HEK293 (cell line): ENCODE results near the gene IZUMO1.

ENCODE experiments used
- CTCF ChIA-PET: fragments of 350-600 bp; formaldehyde crosslinking; extraction: SDS; loops from one replicate; lab custom pipeline; 2021; ENCODE audit warnings: antibody characterized with exemption; lab: Yijun Ruan, JAX
- POLR2A ChIA-PET: fragments of 300-600 bp; formaldehyde crosslinking; extraction: SDS; loops from one replicate; lab custom pipeline; 2020; ENCODE audit warnings: antibody characterized with exemption, inconsistent platforms; lab: Yijun Ruan, JAX
- H3K27ac ChIP-seq: fragments of 200-500 bp; sonication (Bioruptor generic); 2 replicates; pipeline ENCODE4 v1.5.1; 2014; ENCODE audit warnings: low read depth, low read length, control low read depth, inconsistent platforms; ENCODE audit errors: extremely low read depth
- H3K36me3 ChIP-seq, 2 experiments: fragments of 200-500 bp in 1 of 2; sonication (Bioruptor generic) in 1 of 2; 1 replicate in 1 of 2; 2 replicates in 1 of 2; pipeline ENCODE4 v1.5.1; 2014 to 2017; ENCODE audit warnings: inconsistent platforms in 2 of 2, low read length in 2 of 2; ENCODE audit not compliant: control insufficient read depth in 2 of 2, insufficient read depth in 1 of 2
- H3K4me1 ChIP-seq: fragments of 200-500 bp; sonication (Bioruptor generic); 2 replicates; pipeline ENCODE4 v1.5.1; 2014; ENCODE audit warnings: mild to moderate bottlenecking, low read length, inconsistent platforms; ENCODE audit not compliant: control insufficient read depth, insufficient read depth
- H3K4me3 ChIP-seq: 2 replicates; pipeline ENCODE4 v1.5.1; 2011; ENCODE audit warnings: low read depth, mild to moderate bottlenecking, control low read depth, low read length, moderate library complexity
- H3K9me3 ChIP-seq: fragments of 200-500 bp; sonication (Bioruptor generic); 2 replicates; pipeline ENCODE4 v1.5.1; 2014; ENCODE audit warnings: low read depth, low read length, inconsistent platforms; ENCODE audit not compliant: control insufficient read depth, insufficient read depth
- FEZF1 ChIP-seq: fragments of 450-650 bp; formaldehyde crosslinking; IDR thresholded peaks from 2 replicates; pipeline ENCODE4 v1.5.1; 2016; ENCODE audit warnings: missing biosample characterization, missing genetic modification characterization
- HOXD13 ChIP-seq: sonication (generic); formaldehyde crosslinking; IDR thresholded peaks from 2 replicates; pipeline ENCODE4 v1.8.0; 2022; ENCODE audit warnings: missing genetic modification reagents, borderline replicate concordance
- IKZF3 ChIP-seq: fragments of 450-650 bp; IDR thresholded peaks from 2 replicates; pipeline ENCODE4 v1.5.0; 2018; ENCODE audit warnings: missing biosample characterization, mild to moderate bottlenecking, missing genetic modification characterization, moderate library complexity
- MEIS1 ChIP-seq: sonication (generic); formaldehyde crosslinking; IDR thresholded peaks from 2 replicates; pipeline ENCODE4 v1.8.1; 2022; ENCODE audit warnings: missing genetic modification reagents, mild to moderate bottlenecking, borderline replicate concordance
- OVOL3 ChIP-seq: fragments of 450-650 bp; formaldehyde crosslinking; IDR thresholded peaks from 2 replicates; pipeline ENCODE4 v1.5.1; 2016; ENCODE audit warnings: missing biosample characterization, missing genetic modification characterization
- PRDM10 ChIP-seq: fragments of 450-650 bp; formaldehyde crosslinking; IDR thresholded peaks from 2 replicates; pipeline ENCODE4 v1.5.1; 2016; ENCODE audit warnings: missing biosample characterization, missing genetic modification characterization
- SP3 ChIP-seq: fragments of 450-650 bp; formaldehyde crosslinking; IDR thresholded peaks from 2 replicates; pipeline ENCODE4 v1.5.1; 2016; ENCODE audit warnings: missing biosample characterization, missing genetic modification characterization
- ZBTB48 ChIP-seq: fragments of 450-650 bp; formaldehyde crosslinking; IDR thresholded peaks from 2 replicates; pipeline ENCODE4 v1.5.1; 2016; ENCODE audit warnings: missing biosample characterization, missing genetic modification characterization
- ZIC2 ChIP-seq: fragments of 450-650 bp; formaldehyde crosslinking; IDR thresholded peaks from 2 replicates; pipeline ENCODE4 v1.5.1; 2016; ENCODE audit warnings: missing biosample characterization, missing genetic modification characterization
- ZNF140 ChIP-seq: fragments of 450-650 bp; formaldehyde crosslinking; IDR thresholded peaks from 2 replicates; pipeline ENCODE4 v1.5.1; 2016; ENCODE audit warnings: missing biosample characterization, missing genetic modification characterization
- ZNF157 ChIP-seq: fragments of 450-650 bp; formaldehyde crosslinking; IDR thresholded peaks from 2 replicates; pipeline ENCODE4 v1.5.1; 2016; ENCODE audit warnings: missing biosample characterization, missing genetic modification characterization
- ZNF16 ChIP-seq: fragments of 450-650 bp; formaldehyde crosslinking; IDR thresholded peaks from 2 replicates; pipeline ENCODE4 v1.5.1; 2016; ENCODE audit warnings: low read depth, missing biosample characterization, missing genetic modification characterization
- ZNF341 ChIP-seq: fragments of 450-650 bp; formaldehyde crosslinking; IDR thresholded peaks from 2 replicates; pipeline ENCODE4; 2016; ENCODE audit warnings: low read depth, missing biosample characterization, missing genetic modification characterization
- ZNF394 ChIP-seq: fragments of 450-650 bp; formaldehyde crosslinking; IDR thresholded peaks from 2 replicates; pipeline ENCODE4 v1.5.1; 2016; ENCODE audit warnings: missing biosample characterization, missing genetic modification characterization, mild to moderate bottlenecking, moderate library complexity, borderline replicate concordance
- ZNF433 ChIP-seq: fragments of 450-650 bp; formaldehyde crosslinking; IDR thresholded peaks from 2 replicates; pipeline ENCODE4 v1.5.1; 2016; ENCODE audit warnings: missing biosample characterization, missing genetic modification characterization, low read depth
- ZNF558 ChIP-seq: fragments of 450-650 bp; formaldehyde crosslinking; IDR thresholded peaks from 2 replicates; pipeline ENCODE4 v1.5.1; 2016; ENCODE audit warnings: missing biosample characterization, missing genetic modification characterization
- ZNF561 ChIP-seq: fragments of 450-650 bp; IDR thresholded peaks from 2 replicates; pipeline ENCODE4 v1.5.1; 2018; ENCODE audit warnings: missing biosample characterization, missing genetic modification characterization, borderline replicate concordance
- ZNF600 ChIP-seq: fragments of 450-650 bp; formaldehyde crosslinking; IDR thresholded peaks from 2 replicates; pipeline ENCODE4 v1.5.1; 2016; ENCODE audit warnings: missing biosample characterization, missing genetic modification characterization
- ZNF707 ChIP-seq: fragments of 450-650 bp; formaldehyde crosslinking; IDR thresholded peaks from 2 replicates; pipeline ENCODE4 v1.5.1; 2016; ENCODE audit warnings: missing biosample characterization, missing genetic modification characterization
- ZNF792 ChIP-seq: fragments of 450-650 bp; formaldehyde crosslinking; IDR thresholded peaks from 2 replicates; pipeline ENCODE4 v1.5.1; 2016; ENCODE audit warnings: missing biosample characterization, missing genetic modification characterization
- TF ChIP-seq, protein P1 (sequence below): fragments of 450-650 bp; formaldehyde crosslinking; conservative IDR thresholded peaks from 2 replicates; pipeline ENCODE4 v1.5.1; 2016; ENCODE audit warnings: low read depth, missing biosample characterization, missing genetic modification characterization
- TF ChIP-seq, protein P2 (sequence below): fragments of 450-650 bp; formaldehyde crosslinking; IDR thresholded peaks from 2 replicates; pipeline ENCODE4 v1.5.1; 2016; ENCODE audit warnings: missing biosample characterization, missing genetic modification characterization
- TF ChIP-seq, protein P3 (sequence below): fragments of 450-650 bp; formaldehyde crosslinking; IDR thresholded peaks from 2 replicates; pipeline ENCODE4 v1.5.1; 2017; ENCODE audit warnings: missing biosample characterization, missing genetic modification characterization
- TF ChIP-seq, protein P4 (sequence below): fragments of 450-650 bp; IDR thresholded peaks from 2 replicates; pipeline ENCODE4 v1.5.1; 2018; ENCODE audit warnings: missing biosample characterization, mild to moderate bottlenecking, missing genetic modification characterization

The IZUMO1 gene

DNA sequence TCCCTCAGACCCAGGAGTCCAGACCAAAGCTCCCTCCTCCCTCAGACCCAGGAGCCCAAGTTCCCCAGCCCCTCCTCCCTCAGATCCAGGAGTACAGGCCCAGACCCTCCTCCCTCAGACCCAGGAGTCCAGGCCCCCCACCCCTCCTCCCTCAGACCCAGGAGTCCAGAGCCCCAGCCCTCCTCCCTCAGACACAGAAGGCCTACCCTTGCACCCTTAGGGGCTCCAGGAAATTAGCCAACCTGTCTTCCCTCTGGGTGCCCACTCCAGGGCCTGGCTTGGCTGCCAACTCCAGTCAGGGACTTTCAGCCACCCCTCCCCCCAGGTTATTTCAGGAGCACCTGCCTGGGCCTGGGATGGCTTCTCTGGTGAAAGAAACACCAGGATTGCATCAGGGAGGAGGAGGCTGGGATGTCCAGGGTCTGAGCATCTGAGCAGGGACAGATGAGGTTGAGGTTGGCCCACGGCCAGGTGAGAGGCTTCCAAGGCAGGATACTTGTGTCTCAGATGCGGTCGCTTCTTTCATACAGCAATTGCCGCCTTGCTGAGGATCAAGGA, 8.5 kb upstream of the IZUMO1 start, which contains the start of gene FGF21:
Gene FGF21 (plus strand): TSS at position 441 of the 558 bp plus-strand sequence. CDS start 713 bp downstream, outside the sequence.
- Histone ChIP-seq H3K27ac (peak within 1 kb of the TSS; percentile 54; the same call in 1 of the 2 replicates), H3K4me1 (peaks cover 3% of the 10 kb centered on the region; the same call in 1 of the 2 replicates), H3K9me3 (no peaks in the 10 kb centered on the region), H3K36me3 (no peaks in the 10 kb centered on the region), H3K4me3 (no peak within 1 kb of the TSS)
- POLR2A ChIA-PET, result interaction anchor here (0.7 kb wide), 1 partner anchor 8 kb away, joined by 3 read pairs; the partner anchor contains the start of gene IZUMO1
- CTCF ChIA-PET, result interaction anchor here (0.6 to 2.2 kb wide), 7 partner anchors 23 to 488 kb away, joined by 3 to 6 read pairs (median 3); no protein-coding TSS in a partner anchor
- no peak for TF ChIP-seq MEIS1 (CRISPR knock-in tag)
- TF ChIP-seq, protein P1, sequence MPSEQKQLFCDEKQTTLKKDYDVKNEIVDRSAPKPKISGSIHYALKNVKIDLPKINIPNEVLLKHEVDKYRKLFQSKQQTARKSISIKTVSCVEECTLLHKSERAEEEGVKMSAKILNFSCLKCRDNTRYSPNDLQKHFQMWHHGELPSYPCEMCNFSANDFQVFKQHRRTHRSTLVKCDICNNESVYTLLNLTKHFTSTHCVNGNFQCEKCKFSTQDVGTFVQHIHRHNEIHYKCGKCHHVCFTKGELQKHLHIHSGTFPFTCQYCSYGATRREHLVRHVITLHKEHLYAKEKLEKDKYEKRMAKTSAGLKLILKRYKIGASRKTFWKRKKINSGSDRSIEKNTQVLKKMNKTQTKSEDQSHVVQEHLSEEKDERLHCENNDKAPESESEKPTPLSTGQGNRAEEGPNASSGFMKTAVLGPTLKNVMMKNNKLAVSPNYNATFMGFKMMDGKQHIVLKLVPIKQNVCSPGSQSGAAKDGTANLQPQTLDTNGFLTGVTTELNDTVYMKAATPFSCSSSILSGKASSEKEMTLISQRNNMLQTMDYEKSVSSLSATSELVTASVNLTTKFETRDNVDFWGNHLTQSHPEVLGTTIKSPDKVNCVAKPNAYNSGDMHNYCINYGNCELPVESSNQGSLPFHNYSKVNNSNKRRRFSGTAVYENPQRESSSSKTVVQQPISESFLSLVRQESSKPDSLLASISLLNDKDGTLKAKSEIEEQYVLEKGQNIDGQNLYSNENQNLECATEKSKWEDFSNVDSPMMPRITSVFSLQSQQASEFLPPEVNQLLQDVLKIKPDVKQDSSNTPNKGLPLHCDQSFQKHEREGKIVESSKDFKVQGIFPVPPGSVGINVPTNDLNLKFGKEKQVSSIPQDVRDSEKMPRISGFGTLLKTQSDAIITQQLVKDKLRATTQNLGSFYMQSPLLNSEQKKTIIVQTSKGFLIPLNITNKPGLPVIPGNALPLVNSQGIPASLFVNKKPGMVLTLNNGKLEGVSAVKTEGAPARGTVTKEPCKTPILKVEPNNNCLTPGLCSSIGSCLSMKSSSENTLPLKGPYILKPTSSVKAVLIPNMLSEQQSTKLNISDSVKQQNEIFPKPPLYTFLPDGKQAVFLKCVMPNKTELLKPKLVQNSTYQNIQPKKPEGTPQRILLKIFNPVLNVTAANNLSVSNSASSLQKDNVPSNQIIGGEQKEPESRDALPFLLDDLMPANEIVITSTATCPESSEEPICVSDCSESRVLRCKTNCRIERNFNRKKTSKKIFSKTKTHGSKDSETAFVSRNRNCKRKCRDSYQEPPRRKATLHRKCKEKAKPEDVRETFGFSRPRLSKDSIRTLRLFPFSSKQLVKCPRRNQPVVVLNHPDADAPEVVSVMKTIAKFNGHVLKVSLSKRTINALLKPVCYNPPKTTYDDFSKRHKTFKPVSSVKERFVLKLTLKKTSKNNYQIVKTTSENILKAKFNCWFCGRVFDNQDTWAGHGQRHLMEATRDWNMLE (tag by site-specific recombination), result 0 out of 2 replicates have a peak, but pooled peaks have one; percentile 31
- TF ChIP-seq ZNF433 (tag by site-specific recombination), result no peak
- peak; percentile 50; the same call in 1 of the 2 replicates for TF ChIP-seq PRDM10 (tag by site-specific recombination)
- TF ChIP-seq ZNF16 (tag by site-specific recombination), result no peak
- no peak for TF ChIP-seq ZNF341 (tag by site-specific recombination)
- TF ChIP-seq ZNF792 (tag by site-specific recombination), result no peak
- TF ChIP-seq, protein P2, sequence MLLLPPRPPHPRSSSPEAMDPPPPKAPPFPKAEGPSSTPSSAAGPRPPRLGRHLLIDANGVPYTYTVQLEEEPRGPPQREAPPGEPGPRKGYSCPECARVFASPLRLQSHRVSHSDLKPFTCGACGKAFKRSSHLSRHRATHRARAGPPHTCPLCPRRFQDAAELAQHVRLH (tag by site-specific recombination), result 0 out of 2 replicates have a peak, but pooled peaks have one; percentile 13
- TF ChIP-seq ZIC2 (tag by site-specific recombination), result peak; percentile 44; the same call in 1 of the 2 replicates
- TF ChIP-seq SP3 (tag by site-specific recombination), result peak; percentile 50
- TF ChIP-seq, protein P3, sequence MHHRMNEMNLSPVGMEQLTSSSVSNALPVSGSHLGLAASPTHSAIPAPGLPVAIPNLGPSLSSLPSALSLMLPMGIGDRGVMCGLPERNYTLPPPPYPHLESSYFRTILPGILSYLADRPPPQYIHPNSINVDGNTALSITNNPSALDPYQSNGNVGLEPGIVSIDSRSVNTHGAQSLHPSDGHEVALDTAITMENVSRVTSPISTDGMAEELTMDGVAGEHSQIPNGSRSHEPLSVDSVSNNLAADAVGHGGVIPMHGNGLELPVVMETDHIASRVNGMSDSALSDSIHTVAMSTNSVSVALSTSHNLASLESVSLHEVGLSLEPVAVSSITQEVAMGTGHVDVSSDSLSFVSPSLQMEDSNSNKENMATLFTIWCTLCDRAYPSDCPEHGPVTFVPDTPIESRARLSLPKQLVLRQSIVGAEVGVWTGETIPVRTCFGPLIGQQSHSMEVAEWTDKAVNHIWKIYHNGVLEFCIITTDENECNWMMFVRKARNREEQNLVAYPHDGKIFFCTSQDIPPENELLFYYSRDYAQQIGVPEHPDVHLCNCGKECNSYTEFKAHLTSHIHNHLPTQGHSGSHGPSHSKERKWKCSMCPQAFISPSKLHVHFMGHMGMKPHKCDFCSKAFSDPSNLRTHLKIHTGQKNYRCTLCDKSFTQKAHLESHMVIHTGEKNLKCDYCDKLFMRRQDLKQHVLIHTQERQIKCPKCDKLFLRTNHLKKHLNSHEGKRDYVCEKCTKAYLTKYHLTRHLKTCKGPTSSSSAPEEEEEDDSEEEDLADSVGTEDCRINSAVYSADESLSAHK (tag by site-specific recombination), result peak; percentile 16; the same call in 1 of the 2 replicates
- TF ChIP-seq, protein P4, sequence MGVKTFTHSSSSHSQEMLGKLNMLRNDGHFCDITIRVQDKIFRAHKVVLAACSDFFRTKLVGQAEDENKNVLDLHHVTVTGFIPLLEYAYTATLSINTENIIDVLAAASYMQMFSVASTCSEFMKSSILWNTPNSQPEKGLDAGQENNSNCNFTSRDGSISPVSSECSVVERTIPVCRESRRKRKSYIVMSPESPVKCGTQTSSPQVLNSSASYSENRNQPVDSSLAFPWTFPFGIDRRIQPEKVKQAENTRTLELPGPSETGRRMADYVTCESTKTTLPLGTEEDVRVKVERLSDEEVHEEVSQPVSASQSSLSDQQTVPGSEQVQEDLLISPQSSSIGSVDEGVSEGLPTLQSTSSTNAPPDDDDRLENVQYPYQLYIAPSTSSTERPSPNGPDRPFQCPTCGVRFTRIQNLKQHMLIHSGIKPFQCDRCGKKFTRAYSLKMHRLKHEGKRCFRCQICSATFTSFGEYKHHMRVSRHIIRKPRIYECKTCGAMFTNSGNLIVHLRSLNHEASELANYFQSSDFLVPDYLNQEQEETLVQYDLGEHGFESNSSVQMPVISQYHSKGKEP (tag by site-specific recombination), result peak; percentile 50; the same call in 1 of the 2 replicates
- no peak for TF ChIP-seq ZNF558
- TF ChIP-seq ZNF157 (tag by site-specific recombination), result 0 out of 2 replicates have a peak, but pooled peaks have one; percentile 22
- 0 out of 2 replicates have a peak, but pooled peaks have one; percentile 40 for TF ChIP-seq ZNF561 (tag by site-specific recombination)
- TF ChIP-seq ZBTB48 (tag by site-specific recombination), result peak; percentile 49; the same call in 1 of the 2 replicates
- no peak for TF ChIP-seq ZNF600 (tag by site-specific recombination)
- TF ChIP-seq ZNF394 (tag by site-specific recombination), result peak; percentile 69; the same call in 1 of the 2 replicates
- peak; percentile 86 for TF ChIP-seq IKZF3 (tag by site-specific recombination)
- TF ChIP-seq ZNF140 (tag by site-specific recombination), result no peak
- no peak for TF ChIP-seq ZNF707
- TF ChIP-seq HOXD13 (CRISPR knock-in tag), result peak; percentile 83; the same call in 1 of the 2 replicates
- no peak; the same call in 1 of the 2 replicates for TF ChIP-seq FEZF1 (tag by site-specific recombination)
- TF ChIP-seq OVOL3 (tag by site-specific recombination), result no peak
